Measurements from ENCODE around the gene MPZL3. TPM values are rescaled to one million over a fixed set of nuclear protein-coding genes. Genes with fewer than 3 reads are reported as not detected.

The MPZL3 gene
- total RNA-seq, 1 experiment from 2014 or later, result 16.8 TPM

DNA sequence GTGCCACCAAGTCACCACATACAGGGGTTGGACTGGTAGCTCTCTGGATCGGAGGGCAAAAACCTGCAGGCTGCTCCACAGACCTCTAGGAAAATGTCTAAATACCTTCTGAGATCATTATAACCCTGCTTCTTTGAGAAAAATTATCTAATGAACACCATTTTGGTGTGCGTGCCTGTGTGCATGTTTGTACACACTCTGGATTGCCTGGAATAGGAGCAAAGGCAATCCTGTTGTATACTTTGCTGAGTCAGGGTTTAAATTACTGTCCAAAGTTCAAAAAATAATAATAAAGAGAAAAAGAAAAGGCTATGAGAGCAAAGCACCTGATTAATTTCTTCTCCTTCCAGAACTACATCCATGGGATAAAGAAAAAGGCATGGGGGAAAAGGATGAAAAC is 38.4 kb downstream of the MPZL3 start:
- Histone ChIP-seq H2AFZ (no peak overlapping the region), H3K27me3 (ENCODE audit: insufficient read depth, low read depth) (no peaks in the 10 kb centered on the region), H3K36me3 (ENCODE audit: low read depth) (no peaks in the 10 kb centered on the region), H3K4me2 (peak overlapping the region; percentile 22; the same call in 1 of the 2 replicates), H3K27ac (no peak overlapping the region), H3K4me1 (replicated peaks; ENCODE audit: insufficient read depth) (peaks cover 22% of the 10 kb centered on the region), H4K20me1 (ENCODE audit: insufficient read depth) (no peaks in the 10 kb centered on the region), H3K9me2 (ENCODE audit: insufficient read depth) (no peaks in the 10 kb centered on the region), H3K79me2 (ENCODE audit: low read depth) (no peaks in the 10 kb centered on the region), H3K4me3 (no peak overlapping the region), H3K9me3 (ENCODE audit: insufficient read depth, low read depth) (no peaks in the 10 kb centered on the region), H3F3A (ENCODE audit: insufficient read depth, low read depth) (0 out of 2 replicates have a peak, but pooled peaks cover 7% of the 10 kb centered on the region)
- no TSS peak for BruUV-seq (replicated peaks)
- intact Hi-C loops (cut with micrococcal nuclease; ENCODE audit: unreplicated experiment), result no loop called here
- DNase-seq, result no peak
- ChIA-PET CTCF (no interaction called here), POLR2A (ENCODE audit: unreplicated experiment) (no interaction called here)
- TF ChIP-seq EZH2 (IDR thresholded peaks at IDR 0.05; ENCODE audit: low read depth), result no peak
- TF ChIP-seq, protein P1, sequence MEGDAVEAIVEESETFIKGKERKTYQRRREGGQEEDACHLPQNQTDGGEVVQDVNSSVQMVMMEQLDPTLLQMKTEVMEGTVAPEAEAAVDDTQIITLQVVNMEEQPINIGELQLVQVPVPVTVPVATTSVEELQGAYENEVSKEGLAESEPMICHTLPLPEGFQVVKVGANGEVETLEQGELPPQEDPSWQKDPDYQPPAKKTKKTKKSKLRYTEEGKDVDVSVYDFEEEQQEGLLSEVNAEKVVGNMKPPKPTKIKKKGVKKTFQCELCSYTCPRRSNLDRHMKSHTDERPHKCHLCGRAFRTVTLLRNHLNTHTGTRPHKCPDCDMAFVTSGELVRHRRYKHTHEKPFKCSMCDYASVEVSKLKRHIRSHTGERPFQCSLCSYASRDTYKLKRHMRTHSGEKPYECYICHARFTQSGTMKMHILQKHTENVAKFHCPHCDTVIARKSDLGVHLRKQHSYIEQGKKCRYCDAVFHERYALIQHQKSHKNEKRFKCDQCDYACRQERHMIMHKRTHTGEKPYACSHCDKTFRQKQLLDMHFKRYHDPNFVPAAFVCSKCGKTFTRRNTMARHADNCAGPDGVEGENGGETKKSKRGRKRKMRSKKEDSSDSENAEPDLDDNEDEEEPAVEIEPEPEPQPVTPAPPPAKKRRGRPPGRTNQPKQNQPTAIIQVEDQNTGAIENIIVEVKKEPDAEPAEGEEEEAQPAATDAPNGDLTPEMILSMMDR (conservative IDR thresholded peaks at IDR 0.05), result no peak

DNA sequence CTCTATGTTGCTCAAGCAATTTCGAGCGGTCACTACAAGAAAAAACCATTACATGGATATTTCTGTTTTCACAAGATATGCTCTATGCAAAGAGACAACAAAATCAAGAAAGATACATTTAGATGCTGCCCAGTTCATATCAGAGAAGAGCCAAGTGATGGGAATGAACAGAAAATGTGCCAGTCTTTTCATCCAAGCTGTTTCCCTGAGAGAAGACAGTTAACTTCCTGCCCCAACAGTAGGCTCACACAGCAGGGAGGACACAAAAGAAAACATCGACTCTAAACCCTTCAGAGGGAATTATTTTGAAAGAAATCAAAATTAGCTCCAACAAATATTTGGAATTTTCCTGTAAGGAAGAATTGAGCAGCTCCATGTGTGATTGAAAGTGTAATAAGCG is 39.0 kb downstream of the MPZL3 start:
- TF ChIP-seq EZH2 (IDR thresholded peaks at IDR 0.05; ENCODE audit: low read depth), result no peak
- TF ChIP-seq, protein P1 (conservative IDR thresholded peaks at IDR 0.05), result no peak
- H3K27ac ChIP-seq, result no peak overlapping the region
- H3K79me2 ChIP-seq (ENCODE audit: low read depth), result no peaks in the 10 kb centered on the region
- no peak overlapping the region for H2AFZ ChIP-seq
- ChIA-PET CTCF (no interaction called here), POLR2A (ENCODE audit: unreplicated experiment) (no interaction called here)
- peaks cover 22% of the 10 kb centered on the region for H3K4me1 ChIP-seq (replicated peaks; ENCODE audit: insufficient read depth)
- no peaks in the 10 kb centered on the region for H4K20me1 ChIP-seq (ENCODE audit: insufficient read depth)
- no peaks in the 10 kb centered on the region for H3K9me2 ChIP-seq (ENCODE audit: insufficient read depth)
- no TSS peak for BruUV-seq (replicated peaks)
- intact Hi-C loops (cut with micrococcal nuclease; ENCODE audit: unreplicated experiment), result no loop called here
- H3K4me3 ChIP-seq, result no peak overlapping the region
- H3K36me3 ChIP-seq (ENCODE audit: low read depth), result no peaks in the 10 kb centered on the region
- DNase-seq, result no peak
- H3K27me3 ChIP-seq (ENCODE audit: insufficient read depth, low read depth), result no peaks in the 10 kb centered on the region
- no peaks in the 10 kb centered on the region for H3K9me3 ChIP-seq (ENCODE audit: insufficient read depth, low read depth)
- 0 out of 2 replicates have a peak, but pooled peaks cover 7% of the 10 kb centered on the region for H3F3A ChIP-seq (ENCODE audit: insufficient read depth, low read depth)
- H3K4me2 ChIP-seq, result no peak overlapping the region

DNA sequence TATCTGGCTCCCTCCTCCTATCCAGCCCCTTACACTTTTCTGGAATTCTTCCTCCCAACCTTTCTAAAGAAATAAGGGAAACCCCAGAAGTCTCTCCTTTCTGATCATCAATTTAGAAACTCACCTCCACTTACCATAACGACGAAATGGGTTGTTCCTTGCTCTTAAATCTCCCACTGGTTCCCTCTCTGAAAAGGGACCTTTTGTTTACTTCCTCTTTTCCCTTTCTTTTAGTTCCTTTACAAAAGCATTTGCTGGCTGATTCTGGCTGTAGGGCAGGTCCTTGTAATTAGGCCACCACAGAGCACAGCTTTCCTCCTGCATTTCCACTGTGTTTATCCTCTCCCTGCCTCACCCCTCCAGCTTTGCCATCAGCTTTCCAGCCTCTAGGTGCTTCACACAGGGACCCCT is 39.4 kb downstream of the MPZL3 start:
- BruUV-seq (replicated peaks), result no TSS peak
- Histone ChIP-seq H3K4me2 (no peak overlapping the region), H4K20me1 (ENCODE audit: insufficient read depth) (no peaks in the 10 kb centered on the region), H3K9me3 (ENCODE audit: insufficient read depth, low read depth) (no peaks in the 10 kb centered on the region), H3K27ac (no peak overlapping the region), H3K4me3 (no peak overlapping the region), H2AFZ (no peak overlapping the region), H3K27me3 (ENCODE audit: insufficient read depth, low read depth) (no peaks in the 10 kb centered on the region), H3K9me2 (ENCODE audit: insufficient read depth) (no peaks in the 10 kb centered on the region), H3K36me3 (ENCODE audit: low read depth) (no peaks in the 10 kb centered on the region), H3K4me1 (replicated peaks; ENCODE audit: insufficient read depth) (peaks cover 22% of the 10 kb centered on the region), H3F3A (ENCODE audit: insufficient read depth, low read depth) (0 out of 2 replicates have a peak, but pooled peaks cover 7% of the 10 kb centered on the region), H3K79me2 (ENCODE audit: low read depth) (no peaks in the 10 kb centered on the region)
- TF ChIP-seq, protein P1 (conservative IDR thresholded peaks at IDR 0.05), result no peak
- TF ChIP-seq EZH2 (IDR thresholded peaks at IDR 0.05; ENCODE audit: low read depth), result no peak
- CTCF ChIA-PET, result no interaction called here
- intact Hi-C loops (cut with micrococcal nuclease; ENCODE audit: unreplicated experiment), result no loop called here
- no peak for DNase-seq
- POLR2A ChIA-PET (ENCODE audit: unreplicated experiment), result no interaction called here

Measured in PC-9 (cell line).